ENCODE results near the gene NUDT6. TPM values are rescaled to one million over a fixed set of nuclear protein-coding genes. Genes with fewer than 3 reads are reported as not detected.

NUDT6 gene, protein sequence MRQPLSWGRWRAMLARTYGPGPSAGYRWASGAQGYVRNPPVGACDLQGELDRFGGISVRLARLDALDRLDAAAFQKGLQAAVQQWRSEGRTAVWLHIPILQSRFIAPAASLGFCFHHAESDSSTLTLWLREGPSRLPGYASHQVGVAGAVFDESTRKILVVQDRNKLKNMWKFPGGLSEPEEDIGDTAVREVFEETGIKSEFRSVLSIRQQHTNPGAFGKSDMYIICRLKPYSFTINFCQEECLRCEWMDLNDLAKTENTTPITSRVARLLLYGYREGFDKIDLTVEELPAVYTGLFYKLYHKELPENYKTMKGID
- total RNA-seq = 10 to 100 TPM; 14.5 to 15.8 TPM

DNA sequence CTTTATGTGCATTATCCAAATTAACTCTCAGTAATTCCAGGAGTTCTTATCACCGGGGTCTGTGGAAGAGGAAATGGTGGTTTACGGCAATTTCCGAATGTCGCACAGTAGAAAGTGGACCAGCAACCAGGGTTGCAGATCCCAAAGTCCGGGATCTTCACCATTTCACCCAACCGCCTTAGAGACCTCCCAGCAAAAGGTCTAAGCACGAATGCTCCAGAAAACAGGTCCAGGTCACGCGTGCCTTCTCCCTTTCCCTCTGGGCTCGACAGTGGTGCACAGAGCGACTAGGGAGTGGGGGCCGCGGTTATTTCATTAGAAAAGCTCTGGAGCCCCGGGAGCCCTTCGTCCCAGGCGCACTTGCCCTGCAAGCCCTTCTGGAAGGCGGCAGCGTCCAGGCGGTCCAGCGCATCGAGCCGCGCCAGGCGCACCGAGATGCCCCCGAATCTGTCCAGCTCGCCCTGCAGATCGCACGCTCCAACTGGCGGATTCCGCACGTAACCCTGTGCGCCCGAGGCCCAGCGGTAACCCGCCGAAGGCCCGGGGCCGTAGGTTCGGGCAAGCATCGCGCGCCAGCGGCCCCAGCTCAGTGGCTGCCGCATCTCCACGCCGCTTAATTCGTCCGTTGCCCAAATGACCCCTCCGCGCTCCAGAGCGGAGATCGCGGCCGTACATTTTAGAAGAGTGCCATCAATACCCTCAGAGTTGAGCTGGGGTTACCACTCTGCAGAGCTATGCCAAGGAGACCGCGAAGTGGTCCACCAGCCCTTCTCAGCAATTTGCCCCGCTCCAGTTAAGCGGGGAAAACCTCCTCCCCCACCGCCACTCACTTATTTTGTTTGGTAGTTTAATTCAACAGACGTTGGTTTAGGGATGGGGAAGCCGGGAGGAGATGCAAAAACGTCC is at the start of gene NUDT6:
Gene NUDT6, minus strand, starts transcription at position 627 of the 906 bp plus-strand sequence. Its CDS starts 25 bp downstream, at position 602.
- Mint-ChIP-seq H3K9me3 (no peaks in the 10 kb centered on the region), H3K27ac (no peak within 1 kb of the TSS), H3K4me3 (no peak within 1 kb of the TSS), H3K27me3 (no peaks in the 10 kb centered on the region), H3K4me1 (peaks cover 24% of the 10 kb centered on the region), H3K36me3 (ENCODE audit: low read depth) (peaks cover 6% of the 10 kb centered on the region)
- ChIA-PET POLR2A (interaction anchor here (1.0 to 2.2 kb wide), 13 partner anchors 8 to 344 kb away, joined by 3 to 18 read pairs (median 4); partner anchors contain the start of gene BBS12), CTCF (interaction anchor here (0.6 to 4.0 kb wide), 11 partner anchors 8 to 541 kb away, joined by 3 to 26 read pairs (median 4); partner anchors contain the start of gene BBS12)
- peak; percentile 60 for DNase-seq

DNA sequence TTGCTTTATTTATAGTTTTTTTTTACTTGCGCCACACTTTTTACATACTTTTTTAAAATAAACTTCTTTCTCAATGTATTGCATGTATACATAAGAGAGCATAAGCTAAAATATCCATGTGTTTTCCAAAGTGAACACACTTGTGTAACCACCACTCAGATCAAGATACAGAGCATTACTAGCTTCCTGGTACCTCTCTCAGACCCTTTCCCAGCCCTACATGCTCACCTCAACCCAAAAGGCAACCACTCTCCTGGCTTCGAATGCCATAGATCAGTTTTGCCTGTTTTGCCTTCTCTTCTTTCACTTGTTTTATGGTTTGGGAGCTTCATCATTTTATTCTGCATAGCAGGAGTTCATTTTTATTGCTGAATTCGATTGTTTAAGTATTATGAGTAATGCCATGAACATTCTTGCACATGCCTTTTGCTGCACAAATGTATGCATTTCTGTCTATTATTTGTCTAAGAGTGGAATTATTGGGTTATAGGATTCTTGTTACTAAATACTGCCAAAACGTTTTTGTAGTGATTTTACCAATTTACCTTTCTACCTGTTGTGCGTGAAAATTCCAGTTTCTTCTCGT is 45.9 kb upstream of the NUDT6 start:
- H3K9me3 Mint-ChIP-seq = no peaks in the 10 kb centered on the region
- H3K27ac Mint-ChIP-seq = no peak overlapping the region
- ChIA-PET CTCF (no interaction called here), POLR2A (no interaction called here)
- H3K4me3 Mint-ChIP-seq = no peak overlapping the region
- H3K27me3 Mint-ChIP-seq = no peaks in the 10 kb centered on the region
- DNase-seq = no peak
- H3K4me1 Mint-ChIP-seq = peaks cover 3% of the 10 kb centered on the region
- peaks cover 10% of the 10 kb centered on the region for H3K36me3 Mint-ChIP-seq (ENCODE audit: low read depth)

- no peaks in the 10 kb centered on the region for H3K27me3 Mint-ChIP-seq
- H3K4me3 Mint-ChIP-seq = no peak overlapping the region
- no peak for DNase-seq
- peaks cover 18% of the 10 kb centered on the region for H3K36me3 Mint-ChIP-seq (ENCODE audit: low read depth)
- CTCF ChIA-PET = no interaction called here
- no peaks in the 10 kb centered on the region for H3K9me3 Mint-ChIP-seq
- POLR2A ChIA-PET = no interaction called here
- no peak overlapping the region for H3K27ac Mint-ChIP-seq
- peaks cover 10% of the 10 kb centered on the region for H3K4me1 Mint-ChIP-seq
Observed at GRCh38 chr4:122967231-122967630, 44.8 kb upstream of the NUDT6 start.

- peaks cover 10% of the 10 kb centered on the region for H3K4me1 Mint-ChIP-seq
- H3K36me3 Mint-ChIP-seq (ENCODE audit: low read depth) = peaks cover 15% of the 10 kb centered on the region
Observed at GRCh38 chr4:122966201-122966600, 43.8 kb upstream of the NUDT6 start.

GRCh38 chr4:122963216-122963615 is 40.8 kb upstream of the NUDT6 start:
- ChIA-PET CTCF (no interaction called here), POLR2A (no interaction called here)
- no peak for DNase-seq
- H3K9me3 Mint-ChIP-seq = no peaks in the 10 kb centered on the region
- no peak overlapping the region for H3K4me3 Mint-ChIP-seq
- peak overlapping the region; percentile 5 for H3K27ac Mint-ChIP-seq
- H3K36me3 Mint-ChIP-seq (ENCODE audit: low read depth) = peaks cover 21% of the 10 kb centered on the region
- no peaks in the 10 kb centered on the region for H3K27me3 Mint-ChIP-seq
- peaks cover 10% of the 10 kb centered on the region for H3K4me1 Mint-ChIP-seq

More at GRCh38 chr4:122966201-122966600, 43.8 kb upstream of the NUDT6 start:
- H3K4me3 Mint-ChIP-seq = no peak overlapping the region
- POLR2A ChIA-PET = no interaction called here
- no peaks in the 10 kb centered on the region for H3K27me3 Mint-ChIP-seq
- CTCF ChIA-PET = no interaction called here
- DNase-seq = no peak
- H3K9me3 Mint-ChIP-seq = no peaks in the 10 kb centered on the region
- H3K27ac Mint-ChIP-seq = no peak overlapping the region

GRCh38 chr4:122960611-122961000 is 38.2 kb upstream of the NUDT6 start:
- no peaks in the 10 kb centered on the region for H3K27me3 Mint-ChIP-seq
- ChIA-PET POLR2A (no interaction called here), CTCF (no interaction called here)
- H3K4me1 Mint-ChIP-seq = peaks cover 10% of the 10 kb centered on the region
- no peaks in the 10 kb centered on the region for H3K9me3 Mint-ChIP-seq
- DNase-seq = no peak
- peaks cover 26% of the 10 kb centered on the region for H3K36me3 Mint-ChIP-seq (ENCODE audit: low read depth)
- no peak overlapping the region for H3K27ac Mint-ChIP-seq
- H3K4me3 Mint-ChIP-seq = no peak overlapping the region

DNA sequence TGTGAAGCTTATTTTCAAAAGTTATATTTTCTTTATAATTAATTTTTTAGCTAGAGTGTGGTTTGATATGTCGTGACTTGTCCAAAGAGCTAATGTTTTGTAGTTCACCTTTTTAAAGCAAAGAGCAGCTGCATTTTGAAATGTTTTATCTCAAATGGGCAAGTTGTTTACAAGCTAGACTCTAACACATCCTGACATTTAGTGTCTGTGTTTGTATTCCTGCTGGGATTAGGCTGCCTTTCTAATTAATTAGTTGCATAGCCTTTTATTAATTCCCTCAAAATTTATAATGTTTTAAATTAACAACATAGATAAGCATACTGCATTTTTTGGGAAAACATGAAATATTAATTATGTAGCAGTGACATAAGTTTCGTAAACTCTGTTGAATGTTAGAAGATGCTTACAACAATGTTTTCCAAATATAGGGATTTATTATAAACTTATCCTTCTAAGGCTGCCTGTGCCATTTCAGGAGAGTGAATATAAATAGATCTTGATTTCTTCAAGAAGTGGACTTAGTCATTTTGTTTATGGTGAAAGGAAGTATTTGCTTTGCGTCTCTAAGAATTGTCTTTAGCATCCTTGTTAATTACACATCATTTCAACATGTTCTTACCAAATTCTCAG is 37.7 kb upstream of the NUDT6 start:
- DNase-seq = no peak
- Mint-ChIP-seq H3K4me3 (no peak overlapping the region), H3K9me3 (no peaks in the 10 kb centered on the region), H3K36me3 (ENCODE audit: low read depth) (peaks cover 25% of the 10 kb centered on the region), H3K27ac (no peak overlapping the region), H3K27me3 (no peaks in the 10 kb centered on the region), H3K4me1 (peaks cover 10% of the 10 kb centered on the region)
- ChIA-PET CTCF (no interaction called here), POLR2A (no interaction called here)

- CTCF ChIA-PET = no interaction called here
Observed at GRCh38 chr4:122959441-122959840, 37.0 kb upstream of the NUDT6 start.

GRCh38 chr4:122958505-122958904 is 36.1 kb upstream of the NUDT6 start:
- Mint-ChIP-seq H3K4me1 (peaks cover 9% of the 10 kb centered on the region), H3K36me3 (ENCODE audit: low read depth) (peaks cover 25% of the 10 kb centered on the region), H3K9me3 (no peaks in the 10 kb centered on the region), H3K27me3 (no peaks in the 10 kb centered on the region), H3K4me3 (no peak overlapping the region), H3K27ac (no peak overlapping the region)
- ChIA-PET POLR2A (no interaction called here), CTCF (no interaction called here)
- no peak for DNase-seq

More at GRCh38 chr4:122959441-122959840, 37.0 kb upstream of the NUDT6 start:
- Mint-ChIP-seq H3K4me3 (no peak overlapping the region), H3K9me3 (no peaks in the 10 kb centered on the region), H3K36me3 (ENCODE audit: low read depth) (peaks cover 21% of the 10 kb centered on the region), H3K4me1 (peaks cover 10% of the 10 kb centered on the region), H3K27ac (no peak overlapping the region), H3K27me3 (no peaks in the 10 kb centered on the region)
- no peak for DNase-seq
- POLR2A ChIA-PET = no interaction called here

DNA sequence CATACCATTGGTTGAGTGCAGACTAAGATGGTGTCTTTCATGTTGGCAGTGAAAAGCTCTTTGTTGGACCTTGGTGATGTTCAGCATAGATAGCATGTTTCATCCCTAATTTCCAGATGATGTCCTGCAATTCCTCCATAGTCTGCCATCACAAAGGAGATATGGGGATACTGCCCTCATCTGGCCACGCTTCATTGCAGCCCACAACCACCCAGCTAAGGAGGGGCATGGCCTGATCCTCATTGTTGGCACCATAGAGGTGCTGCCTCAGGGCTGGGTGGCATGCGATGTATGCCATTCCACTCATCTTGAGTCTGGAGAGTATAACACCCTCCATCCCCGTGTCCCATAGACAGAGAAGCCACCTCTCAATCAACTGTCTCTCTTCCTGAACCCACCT is 31.5 kb upstream of the NUDT6 start:
- Mint-ChIP-seq H3K27ac (no peak overlapping the region), H3K4me3 (no peak overlapping the region), H3K9me3 (no peaks in the 10 kb centered on the region), H3K36me3 (ENCODE audit: low read depth) (peaks cover 52% of the 10 kb centered on the region), H3K27me3 (no peaks in the 10 kb centered on the region), H3K4me1 (no peaks in the 10 kb centered on the region)
- no peak for DNase-seq
- ChIA-PET POLR2A (no interaction called here), CTCF (interaction anchor here (0.6 kb wide), 1 partner anchor 42 kb away, joined by 3 read pairs; no protein-coding TSS in a partner anchor)

- ChIA-PET CTCF (no interaction called here), POLR2A (no interaction called here)
- no peaks in the 10 kb centered on the region for H3K9me3 Mint-ChIP-seq
- no peak for DNase-seq
- peaks cover 60% of the 10 kb centered on the region for H3K36me3 Mint-ChIP-seq (ENCODE audit: low read depth)
- no peak overlapping the region for H3K4me3 Mint-ChIP-seq
- H3K27me3 Mint-ChIP-seq = no peaks in the 10 kb centered on the region
- no peaks in the 10 kb centered on the region for H3K4me1 Mint-ChIP-seq
- no peak overlapping the region for H3K27ac Mint-ChIP-seq
Observed at GRCh38 chr4:122952028-122952427, 29.6 kb upstream of the NUDT6 start.

GRCh38 chr4:122948671-122949070 is 26.3 kb upstream of the NUDT6 start:
- ChIA-PET CTCF (no interaction called here), POLR2A (no interaction called here)
- Mint-ChIP-seq H3K4me1 (peaks cover 19% of the 10 kb centered on the region), H3K27ac (no peak overlapping the region), H3K36me3 (ENCODE audit: low read depth) (peaks cover 78% of the 10 kb centered on the region), H3K4me3 (no peak overlapping the region), H3K27me3 (no peaks in the 10 kb centered on the region), H3K9me3 (peaks cover 2% of the 10 kb centered on the region)
- DNase-seq = no peak

- Mint-ChIP-seq H3K27ac (peak overlapping the region; percentile 73), H3K27me3 (no peaks in the 10 kb centered on the region), H3K4me3 (no peak overlapping the region), H3K9me3 (peaks cover 5% of the 10 kb centered on the region), H3K4me1 (peaks cover 21% of the 10 kb centered on the region), H3K36me3 (ENCODE audit: low read depth) (peaks cover 67% of the 10 kb centered on the region)
- ChIA-PET CTCF (no interaction called here), POLR2A (no interaction called here)
- no peak for DNase-seq
Observed at GRCh38 chr4:122946142-122946541, 23.7 kb upstream of the NUDT6 start.
